Stimulated activated naive B cell treated with anti-CD40 and anti-IgM and Interleukin-4, amounts not matched to agents 10 μg/mL and 1 μg/mL and 100 μg/mL, for 72 hours (primary cell): ENCODE results near the gene KDM1A.

Experiments
- ATAC-seq, 2 donors: fragments of 150-1000 bp; cut with Tn5 transposase; replicated peaks; 2 replicates each; pipeline ENCODE4 v1.10.0; 2021; ENCODE audit warnings: moderate library complexity in 1 of 2
- DNase-seq: peaks from one replicate; pipeline ENCODE4 v3.0.0; 2021
- H3K27ac Mint-ChIP-seq: one replicate; pipeline ENCODE4 v1.8.0; 2022; ENCODE audit warnings: mild to moderate bottlenecking, mixed read lengths
- H3K27me3 Mint-ChIP-seq, 2 donors: one replicate each; pipeline ENCODE4 v1.8.0; 2022; ENCODE audit warnings: mixed read lengths in 2 of 2
- H3K36me3 Mint-ChIP-seq, 2 donors: one replicate each; pipeline ENCODE4 v1.8.0; 2022; ENCODE audit warnings: mixed read lengths in 2 of 2, mild to moderate bottlenecking in 1 of 2
- H3K4me1 Mint-ChIP-seq, 2 donors: one replicate each; pipeline ENCODE4 v1.8.0; 2022; ENCODE audit warnings: mixed read lengths in 2 of 2, mild to moderate bottlenecking in 1 of 2
- H3K4me3 Mint-ChIP-seq, 2 donors: one replicate each; pipeline ENCODE4 v1.8.0; 2022; ENCODE audit warnings: mild to moderate bottlenecking in 2 of 2, mixed read lengths in 2 of 2, moderate library complexity in 1 of 2
- H3K9me3 Mint-ChIP-seq, 2 donors: one replicate each; pipeline ENCODE4 v1.8.0; 2022; ENCODE audit warnings: mixed read lengths in 2 of 2, mild to moderate bottlenecking in 1 of 2

Gene KDM1A

DNA sequence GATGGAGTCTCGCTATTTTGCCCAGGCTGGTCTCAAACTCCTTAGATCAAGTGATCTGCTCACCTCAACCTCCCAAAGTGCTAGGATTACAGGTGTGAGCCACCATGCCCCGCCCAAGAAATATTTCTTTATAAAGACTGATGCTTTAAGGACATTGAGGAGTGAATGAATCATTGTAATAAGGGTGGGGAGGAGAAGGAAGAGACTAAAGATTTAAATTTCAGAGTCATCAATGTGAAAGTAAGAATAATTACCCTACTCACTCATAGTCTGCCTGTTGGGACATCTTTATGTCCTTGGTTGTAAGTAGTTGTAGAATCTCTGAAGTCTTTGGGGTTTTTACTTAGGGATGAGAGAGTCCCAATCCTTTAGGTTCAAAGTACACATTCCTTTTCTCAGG is 7.3 kb downstream of the KDM1A start:
- peaks cover 25 to 68% of the 10 kb centered on the region in 2 donors for H3K4me1 Mint-ChIP-seq
- no peak overlapping the region for H3K27ac Mint-ChIP-seq
- peaks cover 3 to 8% of the 10 kb centered on the region in 2 donors for H3K9me3 Mint-ChIP-seq
- peaks cover 8 to 18% of the 10 kb centered on the region in 2 donors for H3K36me3 Mint-ChIP-seq
- DNase-seq (no peak), ATAC-seq (no peak)
- H3K27me3 Mint-ChIP-seq = no peaks in the 10 kb centered on the region
- H3K4me3 Mint-ChIP-seq = no peak overlapping the region

DNA sequence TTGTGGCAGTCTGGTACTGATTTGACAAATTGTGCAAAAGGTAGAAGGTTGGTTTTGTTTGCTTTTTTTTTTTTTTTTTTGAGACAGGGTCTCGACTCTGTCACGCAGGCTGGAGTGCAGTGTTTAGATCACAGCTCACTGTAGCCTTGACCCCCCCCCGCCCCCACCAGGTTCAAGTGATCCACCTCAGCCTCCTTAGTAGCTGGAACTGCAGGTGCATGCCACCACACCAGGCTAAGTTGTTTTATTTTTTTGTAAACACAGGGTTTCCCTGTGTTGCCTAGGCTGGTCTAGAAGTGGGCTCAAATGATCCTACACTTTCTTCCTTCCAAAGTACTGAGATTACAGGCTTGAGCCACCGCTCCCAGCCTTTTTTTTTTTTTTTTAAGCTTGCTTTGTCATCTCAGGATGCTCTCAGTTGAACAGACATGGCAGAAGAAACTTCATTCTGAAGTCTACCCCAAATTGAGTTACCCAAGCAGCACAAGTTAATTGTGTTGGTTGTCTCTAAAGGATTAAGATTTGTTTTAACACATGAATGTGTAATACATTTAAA is 8.2 kb downstream of the KDM1A start:
- Mint-ChIP-seq H3K4me3 (no peak overlapping the region), H3K9me3 (peaks cover 3 to 8% of the 10 kb centered on the region in 2 donors)

DNA sequence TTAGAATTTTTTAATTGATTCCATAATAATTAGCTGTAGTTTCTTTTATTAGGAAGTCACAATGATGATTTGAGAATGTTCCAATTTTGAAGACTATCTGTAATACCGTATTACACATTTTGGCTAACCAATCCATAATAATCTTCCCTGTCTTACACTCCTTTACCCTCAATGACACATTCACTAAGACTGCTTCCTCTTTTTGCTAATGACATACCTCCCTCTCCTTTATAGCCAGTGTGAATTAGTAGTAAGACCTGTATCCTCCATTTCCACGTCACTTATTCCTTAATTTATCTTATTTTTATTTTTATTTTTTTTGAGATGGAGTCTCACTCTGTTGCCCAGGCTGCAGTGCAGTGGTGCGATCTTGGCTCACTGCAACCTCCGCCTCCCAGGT is 10.1 kb downstream of the KDM1A start:
- no peaks in the 10 kb centered on the region for H3K27me3 Mint-ChIP-seq
- H3K27ac Mint-ChIP-seq = no peak overlapping the region
- no peak overlapping the region for H3K4me3 Mint-ChIP-seq
- peaks cover 23 to 50% of the 10 kb centered on the region in 2 donors for H3K4me1 Mint-ChIP-seq
- peaks cover 4 to 8% of the 10 kb centered on the region in 2 donors for H3K36me3 Mint-ChIP-seq
- H3K9me3 Mint-ChIP-seq = no peaks in the 10 kb centered on the region
- DNase-seq = no peak
- ATAC-seq = peak; percentile 73 to 85

More for the DNA sequence above, 8.2 kb downstream of the KDM1A start:
- peak overlapping the region; percentile 25 for H3K27ac Mint-ChIP-seq
- ATAC-seq (no peak), DNase-seq (no peak)
- peaks cover 8 to 18% of the 10 kb centered on the region in 2 donors for H3K36me3 Mint-ChIP-seq
- H3K27me3 Mint-ChIP-seq = no peaks in the 10 kb centered on the region
- H3K4me1 Mint-ChIP-seq = peaks cover 24 to 68% of the 10 kb centered on the region in 2 donors

DNA sequence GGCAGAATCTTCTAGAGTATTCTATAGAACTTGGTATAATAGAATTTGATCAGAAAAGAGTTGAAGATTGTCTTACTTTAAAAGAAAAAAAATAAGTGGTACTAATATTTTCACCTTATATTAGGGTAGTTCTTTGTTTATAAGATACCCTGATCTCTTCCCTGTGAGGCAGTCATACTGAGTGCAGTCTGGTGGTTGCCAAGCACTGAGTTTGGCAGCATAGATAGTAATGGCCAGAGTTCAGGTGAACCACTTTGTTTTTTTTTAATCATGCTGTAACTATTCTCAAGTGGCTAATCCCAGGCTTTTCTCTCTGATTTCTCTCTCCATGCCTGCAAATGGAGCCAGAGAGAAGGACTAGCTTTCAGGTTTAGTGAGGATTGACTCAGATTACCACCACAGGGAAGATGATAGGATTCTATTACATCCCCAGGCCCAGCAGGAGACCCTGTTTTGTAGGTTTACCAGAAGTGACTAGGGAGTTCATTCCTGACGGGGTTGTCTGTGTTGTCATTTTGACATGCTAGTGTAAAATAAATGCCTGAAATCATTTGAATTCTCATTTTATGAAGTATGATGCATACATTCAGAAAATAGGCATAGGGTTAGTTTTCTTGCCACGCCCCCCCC is 16.7 kb downstream of the KDM1A start:
- ATAC-seq (no peak), DNase-seq (no peak)
- Mint-ChIP-seq H3K27me3 (no peaks in the 10 kb centered on the region), H3K36me3 (peaks cover 11% of the 10 kb centered on the region in 2 donors), H3K9me3 (no peaks in the 10 kb centered on the region), H3K27ac (no peak overlapping the region), H3K4me1 (peaks cover 13 to 22% of the 10 kb centered on the region in 2 donors), H3K4me3 (no peak overlapping the region)

DNA sequence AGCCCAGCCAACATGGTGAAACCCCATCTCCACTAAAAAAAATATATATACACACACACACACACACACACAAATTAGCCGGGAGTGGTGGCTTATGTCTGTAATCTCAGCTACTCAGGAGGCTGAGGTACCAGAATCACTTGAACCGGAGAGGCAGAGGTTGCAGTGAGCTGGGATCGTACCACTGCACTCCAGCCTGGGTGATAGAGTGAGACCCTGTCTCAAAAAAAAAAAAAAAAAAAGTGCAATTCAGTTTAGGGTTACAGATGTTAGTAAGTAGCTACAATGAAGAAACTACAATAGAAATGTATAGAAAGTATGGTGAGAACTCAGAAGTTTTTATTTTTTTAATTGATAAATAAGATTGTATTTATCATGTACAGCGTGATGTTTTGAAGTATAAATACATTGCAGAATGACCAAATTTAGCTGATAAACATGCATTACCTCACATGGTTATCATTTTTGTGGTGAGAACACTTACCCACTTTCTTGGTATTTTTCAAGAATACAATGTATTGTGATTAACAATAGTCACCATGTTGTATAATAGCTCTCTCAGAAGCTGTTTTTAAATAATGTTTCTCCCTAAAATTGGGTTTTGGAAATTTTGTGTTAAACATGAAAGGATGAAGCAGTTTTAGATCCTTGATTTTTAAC is 17.9 kb downstream of the KDM1A start:
- peaks cover 9 to 11% of the 10 kb centered on the region in 2 donors for H3K4me1 Mint-ChIP-seq
- peaks cover 11% of the 10 kb centered on the region in 2 donors for H3K36me3 Mint-ChIP-seq

DNA sequence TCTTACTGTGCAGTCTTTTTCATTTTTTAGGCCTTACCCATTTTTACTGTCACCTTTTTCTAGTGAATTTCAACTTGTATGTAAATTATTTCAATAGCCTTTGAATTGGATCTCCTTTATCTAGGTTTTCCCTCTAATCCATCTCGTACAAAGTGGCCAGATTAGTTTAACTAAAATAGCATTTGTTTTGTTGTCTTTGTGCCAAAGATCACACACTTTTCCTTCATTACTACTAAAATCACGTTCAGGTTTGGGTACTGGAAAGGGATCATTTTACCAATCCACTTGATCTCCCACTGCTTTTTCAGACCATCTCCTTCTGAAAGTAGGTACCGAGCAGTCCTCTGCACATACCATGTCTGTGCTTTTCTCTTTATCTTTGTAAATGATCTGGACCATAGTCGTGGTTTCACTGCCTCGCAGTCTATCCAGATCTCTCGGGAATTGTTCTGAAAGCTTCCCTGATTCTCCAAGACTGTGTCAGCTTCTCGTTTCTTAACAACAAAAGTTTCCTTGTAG is 20.1 kb downstream of the KDM1A start:
- peaks cover 9% of the 10 kb centered on the region in 2 donors for H3K36me3 Mint-ChIP-seq
- H3K27me3 Mint-ChIP-seq = no peaks in the 10 kb centered on the region
- H3K4me3 Mint-ChIP-seq = no peak overlapping the region
- no peak overlapping the region for H3K27ac Mint-ChIP-seq
- ATAC-seq = no peak
- no peaks in the 10 kb centered on the region for H3K9me3 Mint-ChIP-seq
- peaks cover 5 to 6% of the 10 kb centered on the region in 2 donors for H3K4me1 Mint-ChIP-seq
- no peak for DNase-seq

More for the DNA sequence above, 17.9 kb downstream of the KDM1A start:
- no peak for ATAC-seq
- Mint-ChIP-seq H3K4me3 (no peak overlapping the region), H3K27ac (no peak overlapping the region), H3K27me3 (no peaks in the 10 kb centered on the region), H3K9me3 (no peaks in the 10 kb centered on the region)
- no peak for DNase-seq

DNA sequence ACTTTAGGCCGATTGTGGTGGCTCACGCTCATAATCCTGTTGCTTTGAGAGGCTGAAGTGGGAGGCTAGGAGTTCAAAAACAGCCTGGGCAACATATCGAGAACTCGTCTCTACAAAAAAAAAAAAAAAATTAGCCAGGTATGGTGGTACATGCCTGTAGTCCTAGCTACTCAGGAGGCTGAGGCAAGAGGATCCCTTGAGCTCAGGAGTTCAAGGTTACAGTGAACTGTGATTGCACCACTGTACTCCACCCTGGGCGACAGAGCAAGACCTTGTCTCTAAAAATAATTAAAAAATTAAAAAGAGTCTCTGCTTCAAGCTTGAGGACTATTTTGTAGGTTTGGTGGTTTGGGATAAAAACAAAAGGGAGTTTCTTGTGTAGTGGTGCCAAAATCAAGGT is 21.2 kb downstream of the KDM1A start:
- no peak overlapping the region for H3K27ac Mint-ChIP-seq

DNA sequence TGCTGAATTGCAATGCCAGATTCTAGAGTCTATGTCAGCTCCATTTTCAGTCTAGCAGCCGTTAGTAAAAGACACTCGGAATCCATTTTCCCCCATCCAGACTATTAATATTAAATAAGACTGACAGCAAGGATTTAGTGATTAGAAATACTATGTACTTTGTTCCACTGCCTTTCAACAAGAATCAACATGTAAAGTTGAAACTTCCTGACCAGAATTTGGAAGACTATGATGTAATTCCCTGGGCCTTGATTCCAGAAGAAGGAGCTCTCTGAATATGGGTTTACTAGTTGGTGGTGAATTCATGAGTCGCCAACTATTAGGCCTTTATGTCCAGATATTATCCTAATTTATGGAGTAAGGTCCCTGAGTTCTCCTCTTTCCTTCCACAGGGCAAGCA is 24.8 kb downstream of the KDM1A start:
- no peak for DNase-seq
- Mint-ChIP-seq H3K9me3 (no peaks in the 10 kb centered on the region), H3K4me1 (peaks cover 7 to 8% of the 10 kb centered on the region in 2 donors), H3K36me3 (peaks cover 7 to 18% of the 10 kb centered on the region in 2 donors), H3K27me3 (no peaks in the 10 kb centered on the region), H3K4me3 (no peak overlapping the region), H3K27ac (no peak overlapping the region)
- ATAC-seq = no peak

More for the DNA sequence above, 21.2 kb downstream of the KDM1A start:
- Mint-ChIP-seq H3K4me1 (peaks cover 2 to 6% of the 10 kb centered on the region in 2 donors), H3K27me3 (no peaks in the 10 kb centered on the region), H3K9me3 (no peaks in the 10 kb centered on the region), H3K4me3 (no peak overlapping the region), H3K36me3 (peaks cover 9 to 15% of the 10 kb centered on the region in 2 donors)
- DNase-seq = no peak
- no peak for ATAC-seq

DNA sequence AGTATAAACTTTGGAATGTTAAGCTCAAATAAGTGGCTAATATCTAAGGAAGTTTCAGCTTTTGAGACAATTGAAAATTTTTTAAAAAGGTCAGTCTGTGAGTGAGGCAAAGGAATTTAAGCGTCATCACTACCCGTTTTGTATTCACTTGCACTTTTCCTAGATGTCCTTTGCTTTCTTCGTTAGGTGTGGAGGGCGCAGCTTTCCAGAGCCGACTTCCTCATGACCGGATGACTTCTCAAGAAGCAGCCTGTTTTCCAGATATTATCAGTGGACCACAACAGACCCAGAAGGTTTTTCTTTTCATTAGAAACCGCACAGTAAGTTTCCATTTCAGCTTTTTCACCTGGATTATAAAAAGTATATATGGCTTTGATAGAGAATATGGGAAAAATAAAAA is 30.9 kb downstream of the KDM1A start:
- H3K27ac Mint-ChIP-seq = no peak overlapping the region
- H3K9me3 Mint-ChIP-seq = no peaks in the 10 kb centered on the region
- no peak for ATAC-seq
- H3K4me1 Mint-ChIP-seq = peaks cover 4 to 7% of the 10 kb centered on the region in 2 donors
- no peaks in the 10 kb centered on the region for H3K27me3 Mint-ChIP-seq
- DNase-seq = no peak
- peaks cover 14 to 23% of the 10 kb centered on the region in 2 donors for H3K36me3 Mint-ChIP-seq
- no peak overlapping the region for H3K4me3 Mint-ChIP-seq

DNA sequence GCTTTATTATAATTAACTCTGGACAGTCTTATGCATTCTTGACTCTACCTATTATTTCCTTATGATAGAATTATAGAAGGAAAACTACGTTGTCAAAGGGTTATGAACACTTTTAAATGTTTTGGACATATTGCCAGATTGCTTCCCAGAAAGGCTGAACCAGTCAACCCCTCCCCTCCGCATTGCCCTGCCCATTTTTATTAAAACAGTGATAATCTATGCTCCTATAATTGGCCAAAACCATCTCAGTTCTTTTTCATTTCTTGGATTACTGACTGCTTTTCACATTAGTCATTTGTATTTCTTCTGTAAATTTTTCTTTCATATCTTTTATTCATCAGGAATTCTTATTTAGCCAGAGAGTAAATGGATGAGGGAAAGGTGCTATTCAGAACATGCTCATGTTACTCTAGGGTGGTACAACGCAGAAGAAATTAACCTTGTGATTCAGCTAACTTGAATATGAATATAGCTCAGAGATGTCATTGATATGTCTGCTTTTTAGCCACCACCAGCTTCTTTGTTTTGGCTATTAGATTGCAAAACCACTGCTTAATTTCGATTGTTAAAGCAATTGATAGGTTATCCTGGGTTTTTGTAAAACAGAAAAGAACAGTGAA is 32.1 kb downstream of the KDM1A start:
- Mint-ChIP-seq H3K9me3 (no peaks in the 10 kb centered on the region), H3K27ac (no peak overlapping the region), H3K4me1 (peaks cover 0 to 1% of the 10 kb centered on the region in 2 donors), H3K27me3 (no peaks in the 10 kb centered on the region), H3K36me3 (peaks cover 14 to 18% of the 10 kb centered on the region in 2 donors), H3K4me3 (no peak overlapping the region)
- ATAC-seq (no peak), DNase-seq (no peak)

DNA sequence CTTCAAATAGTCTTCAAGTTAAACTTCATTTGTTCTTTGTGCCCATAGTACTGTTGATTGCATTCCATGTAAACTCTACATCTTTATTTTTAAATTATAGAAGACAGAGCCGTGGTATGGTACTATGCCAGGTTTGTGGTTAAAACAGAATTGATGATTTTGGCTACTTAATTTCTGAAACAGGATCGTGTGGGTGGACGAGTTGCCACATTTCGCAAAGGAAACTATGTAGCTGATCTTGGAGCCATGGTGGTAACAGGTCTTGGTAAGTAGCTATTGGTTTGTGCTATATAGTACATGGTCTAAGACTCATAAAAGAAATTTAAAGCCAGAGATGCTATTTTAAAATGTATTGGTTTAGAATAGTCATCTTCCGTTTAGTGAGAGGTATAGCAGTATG is 38.0 kb downstream of the KDM1A start:
- Mint-ChIP-seq H3K9me3 (no peaks in the 10 kb centered on the region), H3K4me1 (peaks cover 0 to 1% of the 10 kb centered on the region in 2 donors), H3K27ac (no peak overlapping the region), H3K27me3 (no peaks in the 10 kb centered on the region), H3K36me3 (peaks cover 26 to 45% of the 10 kb centered on the region in 2 donors), H3K4me3 (no peak overlapping the region)
- ATAC-seq = no peak
- DNase-seq = no peak

DNA sequence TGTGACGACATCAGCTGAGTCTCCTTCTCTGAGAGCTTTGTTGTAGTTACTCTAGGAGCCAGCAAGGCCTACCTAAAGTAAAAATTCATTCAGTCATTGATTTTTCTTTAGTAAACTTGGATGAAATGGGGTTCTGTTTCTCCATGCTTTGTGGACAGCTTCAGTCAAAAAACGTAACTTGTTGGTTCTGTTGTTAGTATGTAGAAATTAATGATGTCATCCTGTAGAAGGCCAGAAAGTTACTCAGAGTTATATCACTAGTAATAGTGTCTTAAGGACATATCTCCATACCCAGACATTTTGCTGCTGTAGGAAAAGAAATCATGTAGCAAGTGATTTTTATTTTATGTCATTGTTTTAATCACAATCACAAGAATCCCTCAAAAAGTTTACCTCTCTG is 43.0 kb downstream of the KDM1A start:
- Mint-ChIP-seq H3K27me3 (no peaks in the 10 kb centered on the region), H3K27ac (no peak overlapping the region), H3K9me3 (no peaks in the 10 kb centered on the region), H3K36me3 (peaks cover 27 to 40% of the 10 kb centered on the region in 2 donors), H3K4me1 (peaks cover 0 to 2% of the 10 kb centered on the region in 2 donors), H3K4me3 (no peak overlapping the region)
- DNase-seq (no peak), ATAC-seq (no peak)

DNA sequence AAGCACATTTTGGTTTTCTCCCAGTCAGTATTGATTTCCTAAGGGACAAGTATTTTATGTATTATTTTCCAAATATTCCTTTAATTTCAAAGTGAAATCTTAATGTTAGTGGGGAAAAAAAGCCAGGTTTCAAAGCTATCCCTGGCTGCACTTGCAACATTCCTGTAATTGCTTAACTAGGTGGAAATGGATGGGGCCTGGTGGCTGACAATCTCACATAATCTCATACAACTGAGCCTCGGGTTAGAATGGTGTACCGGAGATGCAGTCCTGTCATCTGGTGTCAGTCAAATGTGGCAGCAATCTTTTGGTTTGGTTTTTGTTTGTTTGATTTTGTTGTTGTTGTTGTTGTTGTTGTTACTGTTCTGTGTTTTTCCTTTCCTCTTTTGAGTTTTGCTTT is 46.1 kb downstream of the KDM1A start:
- ATAC-seq (no peak), DNase-seq (no peak)
- H3K36me3 Mint-ChIP-seq = peaks cover 25 to 40% of the 10 kb centered on the region in 2 donors
- no peak overlapping the region for H3K27ac Mint-ChIP-seq
- H3K4me3 Mint-ChIP-seq = no peak overlapping the region
- peaks cover 0 to 2% of the 10 kb centered on the region in 2 donors for H3K4me1 Mint-ChIP-seq
- H3K27me3 Mint-ChIP-seq = no peaks in the 10 kb centered on the region
- no peaks in the 10 kb centered on the region for H3K9me3 Mint-ChIP-seq

DNA sequence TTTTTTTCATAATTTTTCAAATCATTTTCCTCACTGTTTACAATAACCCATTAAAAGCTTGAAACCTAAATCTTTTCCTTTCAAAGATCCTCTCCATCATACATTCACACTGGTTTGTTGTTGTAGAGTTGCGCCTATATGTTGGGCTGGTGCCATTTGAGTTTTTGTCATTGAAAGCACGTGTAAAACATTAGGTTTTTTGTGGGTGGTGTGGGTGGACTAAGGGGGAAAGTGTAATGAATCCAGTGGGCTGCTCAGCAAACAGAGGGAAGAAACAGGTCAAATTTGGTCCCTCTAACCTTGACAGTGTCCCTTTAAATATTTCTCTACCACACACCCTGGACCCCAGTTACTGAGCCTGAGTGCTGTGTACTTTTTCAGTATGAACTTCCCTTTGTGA is 46.8 kb downstream of the KDM1A start:
- no peaks in the 10 kb centered on the region for H3K27me3 Mint-ChIP-seq
- peaks cover 0 to 2% of the 10 kb centered on the region in 2 donors for H3K4me1 Mint-ChIP-seq
- no peak for DNase-seq
- ATAC-seq = no peak
- no peaks in the 10 kb centered on the region for H3K9me3 Mint-ChIP-seq
- peaks cover 22 to 39% of the 10 kb centered on the region in 2 donors for H3K36me3 Mint-ChIP-seq
- H3K4me3 Mint-ChIP-seq = no peak overlapping the region
- no peak overlapping the region for H3K27ac Mint-ChIP-seq
